ENCODE measurements around the gene DNAJC27. TPM values are rescaled to one million over a fixed set of nuclear protein-coding genes. Genes with fewer than 3 reads are reported as not detected.

The DNAJC27 gene
- total RNA-seq, 1 experiment from 2014 or later, result 0.59 TPM

DNA sequence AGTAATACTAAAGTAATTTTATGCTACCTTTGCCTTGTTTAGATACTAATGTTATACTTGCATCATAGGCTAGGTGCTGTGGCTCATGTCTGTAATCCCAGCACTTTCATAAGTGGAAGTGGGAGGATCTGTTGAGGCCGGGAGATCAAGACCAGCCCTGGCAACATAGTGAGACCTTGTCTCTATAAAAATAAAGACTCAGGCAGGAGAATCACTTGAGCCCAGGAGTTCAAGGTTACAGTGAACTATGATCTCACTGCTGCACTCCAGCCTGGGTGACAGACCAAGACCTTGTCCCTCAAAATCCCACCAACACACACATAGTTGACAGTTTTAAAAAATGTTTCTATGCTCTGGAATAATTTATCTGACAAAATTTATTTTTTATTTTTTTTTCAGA lies 6.9 kb upstream of the DNAJC27 start:
- Histone ChIP-seq H3K9me3 (no peaks in the 10 kb centered on the region), H3K27me3 (no peaks in the 10 kb centered on the region), H3K4me3 (no peak overlapping the region), H3K36me3 (no peaks in the 10 kb centered on the region)
- no peak for DNase-seq

DNA sequence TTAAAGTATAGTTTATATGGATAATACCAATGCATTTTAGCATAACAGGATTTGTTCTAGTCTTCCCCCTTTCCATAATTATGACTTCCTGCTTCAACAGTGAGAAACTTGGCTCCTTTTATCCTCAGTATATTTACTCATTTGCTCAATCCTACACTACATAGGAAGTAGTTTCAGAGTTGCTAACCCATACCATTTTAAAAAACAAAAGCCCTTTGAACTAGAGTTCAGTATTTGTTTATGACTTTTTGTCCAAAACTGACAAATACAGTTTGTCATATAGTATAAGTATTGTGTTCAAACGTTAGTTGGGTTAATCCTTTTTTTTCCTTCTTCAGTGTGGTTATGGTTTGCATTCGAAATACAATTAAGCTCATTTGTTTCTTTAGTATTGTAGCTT lies 5.9 kb upstream of the DNAJC27 start:
- Histone ChIP-seq H3K36me3 (no peaks in the 10 kb centered on the region), H3K27me3 (no peaks in the 10 kb centered on the region), H3K4me3 (no peak overlapping the region), H3K9me3 (no peaks in the 10 kb centered on the region)
- DNase-seq, result no peak

DNA sequence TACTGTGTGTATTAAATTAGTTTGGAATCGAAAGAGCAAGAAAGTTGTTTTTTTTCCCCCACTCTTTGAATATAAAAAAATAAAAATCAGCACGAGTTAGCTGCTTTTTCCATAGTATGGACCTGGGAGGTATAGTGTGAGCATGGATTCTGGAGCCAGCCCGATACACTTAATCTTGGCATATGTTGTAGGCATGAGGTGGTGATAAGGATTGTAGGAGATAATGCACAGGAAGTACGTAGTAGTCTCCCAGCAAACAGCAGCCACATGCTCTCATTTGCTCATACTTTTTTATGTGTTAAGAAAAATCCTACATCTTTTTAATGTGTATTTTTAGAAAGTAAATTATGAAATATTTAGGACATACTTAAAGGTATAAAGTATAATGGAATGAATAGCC lies 2.1 kb upstream of the DNAJC27 start:
- Histone ChIP-seq H3K27me3 (no peaks in the 10 kb centered on the region), H3K36me3 (0 out of 2 replicates have a peak, but pooled peaks cover 3% of the 10 kb centered on the region), H3K4me3 (no peak overlapping the region), H3K9me3 (no peaks in the 10 kb centered on the region)
- no peak for DNase-seq

DNA sequence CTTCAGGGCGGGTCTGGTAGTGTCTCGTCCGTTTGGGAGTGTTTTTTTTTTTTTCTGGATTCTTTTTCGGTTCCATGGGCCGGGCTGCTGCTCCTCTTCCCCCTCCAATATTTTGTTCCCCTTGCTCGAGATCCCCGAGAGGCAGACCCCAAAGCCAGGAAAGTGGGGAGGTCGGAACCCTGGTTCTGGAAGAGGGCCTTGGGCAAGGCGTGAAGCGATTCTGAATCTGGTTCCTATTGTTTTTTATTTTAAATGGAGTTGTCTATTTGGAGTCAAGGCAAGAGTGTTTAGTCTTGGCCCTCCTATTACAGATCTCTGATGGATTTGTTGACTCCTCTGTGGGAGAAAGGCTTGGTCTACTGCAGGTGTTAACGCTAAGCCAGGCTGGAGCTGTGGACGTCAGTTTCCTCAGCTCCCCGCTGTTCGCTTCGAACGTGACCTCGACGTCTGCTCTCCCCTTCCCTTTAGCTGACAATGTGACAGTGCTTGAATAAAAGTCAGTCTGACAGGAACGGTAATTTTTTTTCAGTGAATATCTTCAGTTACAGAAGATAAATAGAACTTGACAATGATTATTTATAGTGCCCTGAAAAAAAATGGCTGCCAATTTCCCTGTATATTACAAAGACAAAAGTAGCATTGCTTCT lies 683 bp upstream of the DNAJC27 start:
- peak overlapping the region; percentile 86 for H3K4me3 ChIP-seq
- no peaks in the 10 kb centered on the region for H3K27me3 ChIP-seq
- 0 out of 2 replicates have a peak, but pooled peaks cover 3% of the 10 kb centered on the region for H3K36me3 ChIP-seq
- DNase-seq, result peak; percentile 28
- H3K9me3 ChIP-seq, result no peaks in the 10 kb centered on the region

DNA sequence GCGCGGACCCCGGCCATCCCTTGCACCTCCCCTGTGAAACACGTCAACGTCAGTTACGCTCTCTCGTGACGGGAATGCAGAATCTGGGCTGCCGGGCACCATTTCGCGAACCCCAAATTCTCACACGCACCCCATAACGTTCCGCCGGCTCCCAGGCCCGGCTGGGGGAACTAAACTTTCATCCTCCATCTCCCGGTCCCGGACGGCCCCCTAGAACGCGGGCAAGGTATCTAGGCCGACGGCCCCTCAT lies 544 bp downstream of the DNAJC27 start:
- H3K27me3 ChIP-seq, result no peaks in the 10 kb centered on the region
- peaks cover 14% of the 10 kb centered on the region for H3K36me3 ChIP-seq
- no peak for DNase-seq
- H3K9me3 ChIP-seq, result no peaks in the 10 kb centered on the region
- peak overlapping the region; percentile 86 for H3K4me3 ChIP-seq

DNA sequence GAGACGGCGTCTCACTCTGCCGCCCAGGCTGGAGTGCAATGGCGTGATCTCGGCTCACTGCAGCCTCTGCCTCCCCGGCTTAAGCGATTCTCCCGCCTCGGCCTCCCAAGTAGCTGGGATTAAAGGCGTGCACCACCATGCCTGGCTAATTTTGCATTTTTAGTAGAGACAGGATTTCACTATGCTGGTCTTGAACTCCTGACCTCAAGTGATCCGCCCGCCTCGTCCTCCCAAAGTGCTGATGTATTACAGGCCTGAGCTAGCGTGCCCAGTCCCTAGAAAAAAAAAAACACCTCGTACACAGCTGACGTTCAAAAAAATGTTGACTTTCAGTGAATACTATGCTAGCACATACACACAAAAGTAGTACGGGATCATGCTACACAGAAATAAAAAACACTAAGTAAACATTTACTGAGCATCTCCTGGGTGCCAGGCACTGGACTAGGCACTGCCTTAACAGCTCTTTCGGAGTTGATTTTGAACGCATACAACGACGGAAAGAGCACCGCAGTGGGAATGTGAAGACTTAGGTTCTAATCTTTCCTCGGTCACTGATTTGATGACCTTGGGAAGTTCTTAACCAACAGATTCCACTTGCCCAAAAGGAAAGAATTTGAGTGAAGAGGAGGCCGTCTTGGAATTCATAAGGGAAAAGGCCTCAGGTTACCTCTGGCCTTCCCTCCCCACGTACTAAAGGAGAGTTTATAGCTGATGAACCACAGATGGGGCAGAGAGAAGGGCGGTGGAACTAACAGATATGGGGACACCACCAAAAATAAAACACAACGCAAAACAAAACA lies 1.1 kb downstream of the DNAJC27 start:
- Histone ChIP-seq H3K36me3 (peaks cover 19% of the 10 kb centered on the region), H3K4me3 (peak overlapping the region; percentile 86), H3K9me3 (no peaks in the 10 kb centered on the region), H3K27me3 (no peaks in the 10 kb centered on the region)
- DNase-seq, result no peak

DNA sequence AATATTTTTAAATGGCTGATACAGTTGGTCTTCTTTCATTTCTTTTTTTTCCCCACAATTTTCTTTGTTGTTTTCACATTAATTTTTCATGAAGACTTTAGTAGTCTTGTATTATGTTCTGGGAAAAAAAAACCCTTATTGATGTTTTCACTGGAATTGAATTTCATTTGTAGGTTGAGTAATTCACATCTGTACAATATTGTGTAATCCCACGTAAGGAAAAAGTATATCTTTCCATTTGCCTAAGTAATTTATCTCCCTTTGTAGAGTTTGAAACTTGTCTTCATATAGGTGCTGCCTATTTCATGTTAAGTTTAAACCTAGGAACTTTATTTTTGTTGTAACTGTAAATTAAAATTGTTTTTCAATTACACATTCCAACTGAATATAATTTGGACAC lies 2.0 kb downstream of the DNAJC27 start:
- no peaks in the 10 kb centered on the region for H3K27me3 ChIP-seq
- DNase-seq, result no peak
- no peaks in the 10 kb centered on the region for H3K9me3 ChIP-seq
- H3K4me3 ChIP-seq, result no peak overlapping the region
- peaks cover 23% of the 10 kb centered on the region for H3K36me3 ChIP-seq

DNA sequence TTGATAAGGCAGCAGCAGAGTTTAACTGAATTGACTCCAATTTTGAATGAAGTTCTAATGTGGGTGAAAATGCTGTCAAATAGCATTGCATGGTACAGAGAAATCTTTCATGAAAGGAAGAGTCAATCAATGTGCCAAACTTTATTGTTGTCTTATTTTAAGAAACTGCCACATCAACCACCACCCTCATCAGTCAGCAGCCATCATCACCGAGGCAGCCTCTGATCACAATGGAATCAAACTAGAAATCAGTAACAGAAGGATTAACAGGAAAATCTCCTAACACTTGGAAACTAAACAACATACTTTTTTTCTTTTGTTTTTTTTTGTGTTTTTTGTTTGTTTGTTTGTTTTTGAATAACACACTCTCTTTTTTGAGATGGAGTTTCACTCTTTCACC lies 9.9 kb downstream of the DNAJC27 start:
- Histone ChIP-seq H3K9me3 (no peaks in the 10 kb centered on the region), H3K36me3 (peaks cover 29% of the 10 kb centered on the region), H3K27me3 (no peaks in the 10 kb centered on the region), H3K4me3 (no peak overlapping the region)
- DNase-seq, result no peak

DNA sequence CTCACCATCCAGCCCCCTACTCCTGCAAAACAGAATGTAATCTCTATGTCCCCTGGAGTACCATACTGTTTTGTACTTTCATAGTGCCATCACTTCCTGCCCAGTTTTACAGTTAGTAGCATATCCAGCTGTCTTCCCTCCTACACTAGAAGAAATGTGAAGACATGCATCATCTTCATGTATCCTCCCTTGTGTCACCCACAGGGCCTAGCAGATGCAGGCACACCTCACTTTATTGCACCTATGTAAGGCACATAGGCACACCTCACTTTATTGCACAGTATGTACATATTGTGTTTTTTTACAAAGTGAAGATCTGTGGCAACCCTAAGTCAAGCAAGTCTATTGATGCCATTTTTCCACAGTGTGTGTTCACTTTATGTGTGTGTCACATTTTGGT lies 12.0 kb downstream of the DNAJC27 start:
- no peak for DNase-seq
- H3K4me3 ChIP-seq, result no peak overlapping the region
- no peaks in the 10 kb centered on the region for H3K9me3 ChIP-seq
- H3K36me3 ChIP-seq, result peaks cover 31% of the 10 kb centered on the region
- H3K27me3 ChIP-seq, result no peaks in the 10 kb centered on the region

DNA sequence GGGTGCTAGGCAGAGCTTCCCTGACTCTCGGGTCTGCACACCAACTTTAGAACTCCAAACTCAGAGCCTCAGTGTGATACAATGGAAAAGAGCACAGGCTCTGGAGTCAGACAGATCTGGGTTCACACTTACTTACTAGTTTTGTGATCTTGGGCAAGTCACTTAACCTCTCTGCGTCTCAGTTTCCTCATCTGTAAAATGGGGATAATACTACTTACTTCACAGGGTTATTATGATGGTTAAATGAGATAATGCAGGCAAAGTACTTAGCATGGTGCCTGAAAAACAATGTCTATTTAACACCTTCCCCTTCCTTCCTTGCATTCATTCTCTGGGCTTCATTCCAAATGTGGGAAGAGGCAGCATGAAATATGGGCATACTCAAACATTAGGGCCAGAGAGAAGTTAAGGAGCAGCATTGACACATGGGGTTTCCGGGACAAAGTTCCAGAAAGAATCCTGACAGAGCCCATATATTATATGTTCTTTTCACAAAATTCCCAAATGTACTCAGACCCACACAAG lies 13.3 kb downstream of the DNAJC27 start:
- H3K4me3 ChIP-seq, result no peak overlapping the region
- no peaks in the 10 kb centered on the region for H3K27me3 ChIP-seq
- DNase-seq, result no peak
- H3K9me3 ChIP-seq, result no peaks in the 10 kb centered on the region
- H3K36me3 ChIP-seq, result peaks cover 26% of the 10 kb centered on the region

DNA sequence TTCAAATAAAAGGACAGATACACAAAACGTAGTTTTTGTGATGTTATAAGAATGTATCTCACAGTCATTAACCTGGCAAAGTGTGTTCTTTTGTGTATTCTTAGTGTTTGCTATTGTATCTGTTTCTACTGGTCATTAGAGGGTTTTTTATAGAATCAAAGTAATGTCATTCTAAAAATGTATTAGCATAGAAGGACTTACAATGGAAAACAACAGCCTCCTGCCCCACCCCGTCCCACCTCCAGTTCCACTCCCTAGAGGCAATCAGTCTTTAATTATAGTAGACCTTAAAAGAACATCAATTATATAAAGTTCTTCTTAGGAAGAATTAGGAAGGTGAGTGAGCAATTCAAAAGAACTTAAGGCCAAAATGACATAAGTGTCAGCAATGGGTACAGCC lies 13.8 kb downstream of the DNAJC27 start:
- Histone ChIP-seq H3K36me3 (peaks cover 22% of the 10 kb centered on the region), H3K27me3 (no peaks in the 10 kb centered on the region), H3K9me3 (no peaks in the 10 kb centered on the region), H3K4me3 (no peak overlapping the region)
- no peak for DNase-seq

DNA sequence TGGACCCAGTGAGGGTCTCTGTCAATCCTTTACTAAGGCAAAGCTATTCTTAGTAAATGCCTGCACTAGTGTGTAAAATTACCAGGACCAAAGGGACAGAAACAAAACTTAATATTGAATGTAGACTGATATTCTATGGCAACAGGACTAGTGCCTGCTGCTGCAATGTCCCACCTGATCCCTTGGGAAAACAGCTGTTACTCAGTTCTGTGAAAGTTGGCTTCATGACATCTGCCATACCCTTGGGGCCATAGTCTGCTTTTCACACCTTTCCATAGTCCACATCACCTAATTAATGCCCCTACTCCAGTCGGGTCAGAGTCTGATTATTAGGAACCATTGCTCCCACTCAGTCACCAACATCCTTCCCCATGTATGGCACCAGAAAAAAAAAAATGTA lies 14.5 kb downstream of the DNAJC27 start:
- no peaks in the 10 kb centered on the region for H3K27me3 ChIP-seq
- H3K4me3 ChIP-seq, result no peak overlapping the region
- H3K36me3 ChIP-seq, result peaks cover 24% of the 10 kb centered on the region
- DNase-seq, result no peak
- no peaks in the 10 kb centered on the region for H3K9me3 ChIP-seq

DNA sequence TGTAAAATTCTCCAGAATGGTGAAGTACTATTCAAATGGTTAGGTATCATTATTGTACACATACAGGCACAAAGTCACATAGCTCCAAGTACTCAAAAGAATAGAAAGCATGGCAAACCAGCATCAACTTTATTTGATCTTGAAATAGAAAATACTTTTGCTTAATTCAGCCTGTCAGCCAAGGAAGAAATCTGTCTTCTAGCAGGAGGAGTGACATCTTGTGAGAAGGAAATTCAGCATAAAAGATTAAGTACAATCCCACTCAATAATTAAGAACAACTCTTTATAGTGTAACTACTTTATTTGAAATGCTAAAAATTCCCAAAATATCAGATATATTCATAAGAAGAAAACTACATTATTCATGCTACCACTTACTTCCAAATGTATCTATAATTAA lies 15.8 kb downstream of the DNAJC27 start:
- Histone ChIP-seq H3K36me3 (peaks cover 29% of the 10 kb centered on the region), H3K4me3 (no peak overlapping the region), H3K27me3 (no peaks in the 10 kb centered on the region), H3K9me3 (no peaks in the 10 kb centered on the region)
- no peak for DNase-seq

DNA sequence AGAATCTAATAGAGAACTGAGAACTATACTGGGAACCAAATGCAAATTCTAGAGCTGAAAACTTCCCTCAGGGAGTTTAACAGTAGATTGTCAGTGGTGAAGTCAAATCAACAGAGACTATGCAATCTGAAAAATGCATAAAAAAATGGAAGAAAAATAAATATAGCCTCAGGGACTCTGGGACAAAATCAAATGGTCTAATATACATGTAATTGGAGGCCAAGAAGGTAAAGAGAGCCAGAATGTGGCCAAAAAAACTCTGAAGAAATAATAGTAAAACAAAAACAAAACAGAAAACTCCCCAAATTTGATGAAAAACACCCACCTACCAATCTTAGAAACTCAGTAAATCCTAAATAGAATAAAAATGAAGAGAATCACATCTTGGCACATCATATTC lies 16.5 kb downstream of the DNAJC27 start:
- Histone ChIP-seq H3K4me3 (no peak overlapping the region), H3K36me3 (peaks cover 29% of the 10 kb centered on the region), H3K9me3 (no peaks in the 10 kb centered on the region), H3K27me3 (no peaks in the 10 kb centered on the region)
- DNase-seq, result no peak

DNA sequence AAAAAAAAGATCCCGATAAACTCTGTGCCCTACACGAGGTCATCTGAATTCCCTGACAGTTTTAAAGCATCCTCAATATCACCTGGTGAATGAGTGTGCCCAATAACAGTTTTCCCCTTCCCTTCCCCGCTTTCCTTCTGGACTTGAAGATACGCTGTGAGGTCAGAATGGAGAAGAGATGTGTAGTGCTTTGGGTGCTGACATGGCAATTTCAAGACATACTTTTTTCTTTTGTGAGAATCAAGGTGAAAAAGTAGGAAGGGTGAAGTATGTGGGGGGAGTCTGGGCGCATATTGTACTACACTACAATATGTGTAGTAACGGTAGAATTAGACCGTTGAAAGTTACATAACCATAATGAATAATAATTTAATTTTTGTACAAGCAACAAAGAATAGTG lies 21.7 kb downstream of the DNAJC27 start:
- H3K36me3 ChIP-seq, result peaks cover 21% of the 10 kb centered on the region
- H3K4me3 ChIP-seq, result no peak overlapping the region
- H3K27me3 ChIP-seq, result no peaks in the 10 kb centered on the region
- H3K9me3 ChIP-seq, result no peaks in the 10 kb centered on the region
- DNase-seq, result no peak

DNA sequence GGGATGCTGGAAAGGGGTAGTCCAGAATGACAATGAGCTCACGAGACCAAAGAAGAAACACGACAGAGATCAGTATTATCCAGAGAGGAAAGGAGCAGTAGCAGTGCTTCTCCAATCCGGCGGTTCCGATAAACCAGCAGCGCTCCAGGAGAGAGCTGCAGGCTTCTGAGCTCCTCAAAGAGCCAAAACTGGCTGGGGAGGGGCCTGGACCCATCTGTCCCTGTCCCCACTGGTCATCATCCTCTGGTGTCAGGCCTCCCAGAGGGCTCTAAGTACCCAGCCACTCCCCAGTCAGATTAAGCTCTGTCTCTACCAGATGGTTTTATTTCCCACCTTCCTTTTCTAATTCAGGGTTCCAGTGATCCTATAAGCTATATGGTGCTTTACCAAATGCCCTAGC lies 23.2 kb downstream of the DNAJC27 start:
- Histone ChIP-seq H3K36me3 (peaks cover 17% of the 10 kb centered on the region), H3K27me3 (no peaks in the 10 kb centered on the region), H3K9me3 (no peaks in the 10 kb centered on the region), H3K4me3 (no peak overlapping the region)
- DNase-seq, result no peak

DNA sequence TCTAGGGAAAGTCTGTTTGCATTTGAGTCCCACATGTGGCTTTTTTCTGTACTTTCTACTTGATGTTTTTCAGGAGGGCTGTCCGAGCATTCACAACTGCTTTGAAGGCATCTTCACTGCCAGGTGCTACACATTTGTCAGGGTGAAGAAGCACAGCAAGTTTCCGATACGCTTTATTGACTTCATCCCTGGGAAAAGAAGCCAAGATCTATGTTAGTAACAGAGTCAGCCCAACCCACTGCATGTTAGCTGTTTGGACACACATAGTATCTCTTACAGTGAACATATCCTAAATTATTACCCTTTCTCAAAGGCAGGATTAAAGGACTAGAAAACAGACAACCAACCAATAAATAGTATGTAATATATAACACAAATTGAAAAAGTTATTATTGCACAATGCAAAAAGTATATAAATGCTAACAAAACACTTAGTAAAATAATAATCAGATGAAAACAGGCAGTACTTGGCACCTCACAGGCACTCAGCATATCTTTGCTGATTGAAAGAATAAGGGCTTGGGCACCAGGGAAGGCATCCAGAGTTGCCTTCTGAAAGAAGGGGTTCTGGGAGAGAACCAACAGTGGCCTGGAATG lies 24.1 kb downstream of the DNAJC27 start:
- no peaks in the 10 kb centered on the region for H3K9me3 ChIP-seq
- no peak overlapping the region for H3K4me3 ChIP-seq
- H3K27me3 ChIP-seq, result no peaks in the 10 kb centered on the region
- peaks cover 17% of the 10 kb centered on the region for H3K36me3 ChIP-seq
- DNase-seq, result no peak

DNA sequence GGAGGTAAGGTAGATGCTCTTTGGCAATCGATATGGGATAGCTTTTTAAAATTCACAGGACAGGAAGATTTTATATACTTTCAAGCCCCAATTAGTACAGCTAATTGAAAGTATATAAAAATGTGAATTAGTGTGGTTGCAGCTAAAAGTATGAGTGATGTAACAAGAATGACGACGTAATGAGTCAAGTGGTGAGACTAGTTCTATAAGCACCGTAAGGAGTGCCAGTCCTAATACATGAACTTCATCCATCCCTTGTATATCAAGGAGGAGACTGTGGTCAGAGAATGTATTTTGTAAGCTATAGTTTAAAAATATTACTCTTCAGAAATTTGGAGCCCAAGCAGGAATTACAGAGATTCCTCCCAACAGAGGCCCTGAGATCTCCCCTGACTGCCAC lies 25.8 kb downstream of the DNAJC27 start:
- Histone ChIP-seq H3K9me3 (no peaks in the 10 kb centered on the region), H3K27me3 (no peaks in the 10 kb centered on the region), H3K4me3 (no peak overlapping the region), H3K36me3 (peaks cover 10% of the 10 kb centered on the region)
- DNase-seq, result no peak

Measured in MG63 (cell line).